Omental fat pad (tissue), 4 donors: ENCODE measurements around the gene SDK1. TPM values are rescaled to one million over a fixed set of nuclear protein-coding genes. Genes with fewer than 3 reads are reported as not detected.

Source experiments
- ATAC-seq: fragments of 150-250 bp; one replicate; pipeline ENCODE4 v1.9.1; 2016; ENCODE audit warnings: mild to moderate bottlenecking, moderate library complexity; ENCODE audit not compliant: low FRiP score
- DNase-seq: peaks from one replicate; pipeline ENCODE4 v3.0.0-alpha.2; 2019; ENCODE audit warnings: low spot score
- CTCF ChIP-seq, 3 donors: fragments of 450-650 bp; IDR thresholded peaks; one replicate each; pipeline ENCODE4 v1.5.1; 2016 to 2017; ENCODE audit warnings: antibody characterized with exemption in 3 of 3, mild to moderate bottlenecking in 3 of 3, moderate library complexity in 2 of 3
- total RNA-seq, 4 donors: library from RNA; depleted of rRNA; stranded (reverse); fragments of >200 nt; gene quantifications; one replicate each; pipeline ENCODE4 v1.1.0, GENCODE V29; 2016

The SDK1 gene
- total RNA-seq, 4 donors from 2014 or later = 2.5 to 14.7 (median 5.4) TPM

DNA sequence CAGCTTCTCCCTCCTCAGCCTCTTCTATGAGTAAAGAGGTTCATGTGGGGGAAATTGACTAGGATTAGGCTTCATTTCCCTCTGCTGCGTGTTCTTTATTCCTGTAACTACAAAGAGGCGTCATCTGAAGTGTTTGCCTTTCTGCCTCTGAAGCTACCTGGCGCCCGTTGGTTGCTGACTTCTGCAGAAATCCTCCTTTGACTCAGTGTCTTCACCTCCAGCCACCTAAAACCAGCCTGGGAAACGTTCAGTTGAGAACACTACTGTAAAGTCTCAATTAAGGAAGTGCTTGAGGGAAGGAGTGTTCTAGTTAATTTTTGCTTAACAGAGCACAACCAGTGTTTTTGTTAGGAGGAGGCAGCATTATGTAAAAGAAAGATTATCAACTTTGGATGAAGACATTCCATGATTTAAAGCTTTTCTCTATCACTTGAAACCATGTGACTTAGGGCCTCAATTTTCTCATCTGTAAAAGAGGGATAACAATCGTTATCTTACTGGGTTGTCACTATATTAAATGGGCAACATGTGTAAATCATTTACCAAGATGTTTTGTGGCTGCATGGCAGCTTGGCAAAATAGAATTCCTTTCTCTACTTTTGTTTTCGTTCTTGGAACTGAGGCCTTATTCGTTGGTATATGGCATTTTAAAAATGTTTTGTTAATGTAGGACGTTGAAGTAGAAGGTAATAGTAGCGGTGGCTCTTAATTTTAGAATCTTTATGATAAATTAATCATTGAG is 642.9 kb downstream of the SDK1 start:
- DNase-seq = no peak
- ATAC-seq = no peak
- TF ChIP-seq CTCF (IDR thresholded peaks at IDR 0.05) = no peak

- no peak for DNase-seq
- TF ChIP-seq CTCF (IDR thresholded peaks at IDR 0.05) = no peak
- ATAC-seq = no peak
These were observed 648.2 kb downstream of the SDK1 start for GRCh38 chr7:3949242-3949640.

- ATAC-seq (no peak), DNase-seq (no peak)
- TF ChIP-seq CTCF (IDR thresholded peaks at IDR 0.05) = no peak
These were observed 649.2 kb downstream of the SDK1 start for GRCh38 chr7:3950249-3950648.

GRCh38 chr7:3951316-3952055 is 650.4 kb downstream of the SDK1 start:
- no peak for TF ChIP-seq CTCF (IDR thresholded peaks at IDR 0.05)
- no peak for DNase-seq
- ATAC-seq = no peak

DNA sequence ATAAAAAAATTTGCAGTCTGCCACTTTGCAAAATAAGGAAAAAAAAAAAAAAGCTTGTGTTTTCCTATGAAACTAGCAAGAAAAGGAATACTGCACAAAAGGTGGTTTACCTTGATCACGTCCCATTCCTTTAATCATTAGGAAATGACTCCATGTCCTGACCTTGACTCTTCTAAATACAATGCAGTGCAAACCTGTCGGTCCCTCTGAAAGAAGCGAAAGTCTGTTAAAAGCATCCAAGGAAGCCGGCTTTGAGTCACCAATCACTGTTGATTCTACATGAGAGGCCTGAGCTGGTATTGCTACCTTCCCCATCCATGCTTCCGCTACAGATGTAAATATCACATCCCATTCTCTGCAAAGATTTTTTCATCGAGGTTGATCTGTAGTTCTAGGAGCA is 652.1 kb downstream of the SDK1 start:
- ATAC-seq = no peak
- no peak for DNase-seq
- TF ChIP-seq CTCF (IDR thresholded peaks at IDR 0.05) = no peak

DNA sequence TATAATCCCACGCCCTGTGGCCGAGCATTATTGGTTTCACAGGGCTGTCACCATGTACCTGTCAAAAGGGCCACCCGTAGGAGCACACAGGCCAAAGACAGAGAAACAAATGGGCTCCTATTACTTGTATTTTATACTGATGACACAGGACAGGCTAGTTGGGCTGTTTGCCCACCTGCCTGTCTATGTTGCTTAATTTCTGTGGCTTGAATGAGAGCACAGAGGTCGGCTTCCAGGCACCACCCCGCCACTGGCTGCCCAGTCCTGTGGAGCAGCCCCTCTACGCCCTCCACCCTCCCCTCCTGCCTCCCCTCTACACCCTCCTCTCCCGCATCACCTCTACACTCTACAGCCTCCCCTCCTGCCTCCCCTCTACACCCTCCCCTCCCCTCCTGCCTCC is 652.9 kb downstream of the SDK1 start:
- no peak for TF ChIP-seq CTCF (IDR thresholded peaks at IDR 0.05)
- DNase-seq = no peak
- no peak for ATAC-seq

- no peak for TF ChIP-seq CTCF (IDR thresholded peaks at IDR 0.05)
- ATAC-seq = no peak
- DNase-seq = no peak
These were observed 654.0 kb downstream of the SDK1 start for GRCh38 chr7:3955026-3955425.
